NCI-H1417 (cell line): Measurements from ENCODE around the gene TBC1D3B.
"Not testable (repeated sequence)": the region's sequence is repeated elsewhere in the genome, so short reads cannot be mapped to it uniquely, and the experiment has no call there.

Experiments
- DNase-seq, 3 experiments: peaks; one replicate each; lab custom pipeline; 2025; lab: John Stamatoyannopoulos, UW

TBC1D3B gene

DNA sequence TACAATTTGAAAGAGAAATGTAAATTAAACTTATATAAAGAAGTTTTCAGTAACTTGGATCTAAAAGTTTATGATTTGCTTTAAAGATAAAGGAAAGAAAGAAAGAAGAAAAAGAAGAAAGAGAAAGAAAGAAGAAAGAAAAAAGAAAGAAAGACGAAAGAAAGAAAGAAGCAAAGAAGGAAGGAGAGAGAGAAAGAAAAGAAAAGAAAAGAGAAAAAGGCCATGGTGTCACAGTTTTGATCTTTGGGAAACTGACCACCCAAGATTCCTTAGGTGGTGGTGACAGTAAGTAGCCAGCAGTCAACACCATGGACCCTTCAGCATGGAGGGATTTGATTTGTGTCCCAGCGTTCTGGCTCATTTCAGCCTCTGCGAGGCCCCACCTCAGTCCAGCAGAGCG is 24.7 kb upstream of the TBC1D3B start:
- DNase-seq = not testable (repeated sequence)

DNA sequence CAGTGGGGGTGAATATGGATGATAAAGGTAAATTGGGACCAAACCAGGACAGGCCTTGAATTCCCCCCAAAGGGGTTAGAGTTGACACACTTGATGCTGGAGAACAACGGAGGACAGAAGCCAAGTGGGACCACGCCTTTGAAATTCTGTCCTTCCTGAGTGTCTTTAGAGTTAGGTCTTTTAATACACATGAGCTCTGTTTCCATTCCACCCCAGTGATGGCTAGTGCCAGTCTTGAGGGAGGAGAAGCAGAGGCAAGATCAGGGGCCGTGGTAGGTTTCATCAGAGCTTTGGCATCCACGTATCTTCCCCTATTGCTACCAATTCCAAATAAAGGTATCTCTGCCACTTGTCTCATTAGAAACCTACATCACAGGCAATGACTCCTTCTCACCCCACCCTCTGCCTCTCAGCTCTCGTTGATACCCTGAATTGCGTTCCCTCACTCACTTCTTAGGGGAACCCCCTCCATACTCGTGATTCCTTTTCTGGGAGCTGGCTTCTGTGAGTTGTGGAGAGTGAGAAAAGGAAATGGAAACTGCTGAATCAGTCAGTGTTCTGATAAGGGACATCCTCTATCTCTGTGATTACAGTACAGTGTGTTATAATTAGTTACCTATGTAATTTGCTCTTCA is 22.5 kb upstream of the TBC1D3B start:
- no peak for DNase-seq

DNA sequence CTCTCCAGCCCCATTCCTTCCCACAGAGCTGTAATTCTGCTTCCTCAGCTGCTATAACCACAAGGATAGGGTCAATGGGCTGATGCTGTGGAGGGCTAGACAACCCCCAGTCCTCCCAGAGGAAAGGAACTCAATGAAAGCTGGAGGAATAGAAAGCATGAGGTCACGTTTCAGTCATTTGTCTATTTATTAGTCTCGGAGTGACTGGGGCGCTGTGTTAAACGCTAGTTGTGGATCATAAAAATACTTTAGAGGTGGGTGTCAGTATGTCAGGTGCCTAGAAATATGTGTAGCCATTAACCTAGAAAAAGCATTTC is 20.9 kb upstream of the TBC1D3B start:
- DNase-seq = no peak

DNA sequence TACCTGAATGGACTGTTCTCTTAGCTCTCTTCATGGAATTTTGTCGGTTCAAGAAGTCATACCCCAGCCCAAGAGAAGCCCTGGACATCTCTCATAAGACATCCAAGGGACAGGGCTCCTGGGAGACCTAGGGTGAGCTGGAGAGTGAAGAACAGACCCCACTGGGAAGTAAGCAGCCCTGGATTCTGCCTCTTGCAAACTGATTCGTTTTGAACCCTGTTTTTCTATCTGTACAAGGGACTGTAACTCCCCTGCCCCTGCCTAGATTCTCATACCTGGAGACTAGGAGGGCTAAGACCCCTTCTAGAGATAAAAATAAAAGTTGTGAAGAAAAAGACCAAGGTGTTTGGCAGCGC is 19.7 kb upstream of the TBC1D3B start:
- no peak for DNase-seq

DNA sequence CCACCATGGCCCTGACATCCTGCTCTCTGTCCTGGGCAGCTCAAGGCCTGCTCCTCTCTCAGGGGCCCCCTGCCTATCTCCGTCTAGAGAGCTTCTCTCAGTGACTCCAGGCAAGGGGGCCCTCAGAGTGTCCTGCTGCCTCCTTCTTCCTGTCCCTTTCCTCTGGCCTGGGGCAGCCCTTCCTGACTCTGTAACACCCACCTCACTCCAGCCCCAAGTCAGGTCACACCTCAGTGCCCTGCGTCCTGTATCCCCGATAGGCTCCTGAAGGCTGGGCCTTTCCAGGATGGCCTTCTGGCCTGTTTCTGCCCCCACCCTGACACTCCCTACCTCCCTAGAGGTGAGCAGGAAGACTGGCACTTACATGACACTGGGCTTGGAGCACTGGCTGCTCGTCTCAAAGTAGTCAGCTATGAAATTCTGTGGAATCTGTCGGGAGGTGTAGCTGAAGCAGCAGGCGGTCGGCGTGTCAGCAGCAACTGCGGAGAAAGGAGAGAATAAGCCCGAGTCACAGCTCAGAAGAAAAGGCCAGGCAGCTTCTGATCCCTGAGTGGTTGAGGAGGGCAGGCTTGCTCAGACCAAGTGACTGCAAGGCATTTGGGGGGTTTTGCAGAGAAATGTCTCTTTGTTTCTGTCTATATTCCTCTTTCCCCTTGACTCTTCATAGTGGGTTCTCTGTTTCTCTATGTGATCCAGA is 19.1 kb upstream of the TBC1D3B start:
- no peak for DNase-seq

DNA sequence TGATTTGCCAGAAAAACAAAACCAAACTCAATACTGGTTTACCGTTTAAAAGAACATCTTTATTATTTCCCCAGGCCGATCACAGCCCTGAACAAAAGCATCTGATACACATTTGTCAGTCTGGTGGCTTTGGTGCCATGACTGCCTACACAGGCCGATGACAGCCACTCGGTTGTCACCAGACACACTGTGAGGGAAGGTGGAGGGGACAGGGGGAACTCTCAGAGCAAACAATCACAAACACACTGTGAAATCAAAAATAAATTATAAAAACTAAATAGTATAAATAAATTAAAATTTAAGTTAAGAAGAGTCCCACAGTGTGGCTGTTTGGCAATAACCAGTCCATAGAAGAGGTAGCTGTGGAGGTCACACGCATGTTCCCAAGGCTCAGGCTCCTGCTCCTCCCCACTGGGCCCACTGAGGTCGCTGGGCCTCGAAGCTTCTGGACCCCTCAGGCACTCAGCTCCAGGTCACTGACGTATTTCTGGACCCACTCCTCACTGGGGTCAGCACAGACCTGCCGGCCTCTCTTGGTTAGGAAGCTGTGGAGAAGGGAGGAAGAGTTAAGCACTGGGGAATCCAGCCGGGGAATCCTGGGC is 18.5 kb upstream of the TBC1D3B start:
- not testable (repeated sequence) for DNase-seq

DNA sequence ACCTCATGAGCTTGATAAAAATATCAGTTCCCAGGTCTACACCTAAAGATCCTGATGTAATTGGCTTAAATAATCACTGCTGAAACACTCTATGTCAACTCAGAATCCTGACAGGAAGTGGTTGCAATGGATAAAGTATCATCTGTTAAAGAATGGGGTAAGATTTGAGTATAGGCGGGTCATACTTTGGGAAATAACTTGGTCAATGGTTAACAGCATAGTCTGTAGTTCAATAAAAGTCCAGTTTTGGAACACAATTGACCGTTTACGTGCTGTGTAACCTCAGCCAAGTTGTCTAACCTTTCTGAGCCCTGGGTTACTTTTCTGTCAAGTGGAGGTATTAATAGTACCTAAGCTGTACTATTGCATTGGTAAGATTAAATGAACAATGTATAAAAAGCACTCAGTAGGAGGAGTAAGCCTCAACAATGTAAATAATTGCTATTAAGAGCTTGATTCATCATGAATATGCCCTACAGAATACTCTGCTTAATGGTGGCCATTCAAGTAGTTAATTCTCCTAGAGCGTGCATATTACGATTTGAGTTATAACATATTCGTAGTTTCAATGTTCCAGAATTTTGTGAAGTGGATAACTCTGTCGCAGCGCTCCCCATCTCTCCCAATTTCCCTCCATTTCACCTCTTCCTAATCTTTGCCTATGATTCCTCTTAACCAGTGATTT is 17.9 kb upstream of the TBC1D3B start:
- not testable (repeated sequence) for DNase-seq

DNA sequence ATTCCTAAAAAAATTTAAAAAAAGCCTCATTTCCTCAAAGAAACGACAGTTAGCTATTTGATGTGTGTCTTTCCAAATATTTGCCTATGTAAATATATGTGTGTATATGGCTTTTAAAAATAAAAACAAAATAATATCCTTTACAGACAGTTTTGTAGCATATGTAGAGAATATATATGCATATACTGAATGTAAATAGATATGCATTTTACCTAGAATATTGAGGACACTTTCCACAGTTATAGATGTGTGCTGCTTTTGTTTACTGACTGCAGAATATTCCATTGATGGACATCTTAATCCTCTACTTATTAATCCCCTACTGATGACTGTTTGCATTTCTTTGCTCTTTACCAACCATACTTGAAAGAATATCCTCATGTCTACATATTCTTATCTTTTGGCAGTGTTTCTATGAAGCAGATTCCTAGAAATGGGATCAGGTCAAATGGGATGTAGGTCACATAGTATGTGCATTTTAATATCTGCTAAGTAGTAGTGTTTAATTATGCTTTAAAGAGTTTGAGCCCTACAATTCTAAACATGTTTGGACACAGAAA is 16.9 kb upstream of the TBC1D3B start:
- no peak for DNase-seq

DNA sequence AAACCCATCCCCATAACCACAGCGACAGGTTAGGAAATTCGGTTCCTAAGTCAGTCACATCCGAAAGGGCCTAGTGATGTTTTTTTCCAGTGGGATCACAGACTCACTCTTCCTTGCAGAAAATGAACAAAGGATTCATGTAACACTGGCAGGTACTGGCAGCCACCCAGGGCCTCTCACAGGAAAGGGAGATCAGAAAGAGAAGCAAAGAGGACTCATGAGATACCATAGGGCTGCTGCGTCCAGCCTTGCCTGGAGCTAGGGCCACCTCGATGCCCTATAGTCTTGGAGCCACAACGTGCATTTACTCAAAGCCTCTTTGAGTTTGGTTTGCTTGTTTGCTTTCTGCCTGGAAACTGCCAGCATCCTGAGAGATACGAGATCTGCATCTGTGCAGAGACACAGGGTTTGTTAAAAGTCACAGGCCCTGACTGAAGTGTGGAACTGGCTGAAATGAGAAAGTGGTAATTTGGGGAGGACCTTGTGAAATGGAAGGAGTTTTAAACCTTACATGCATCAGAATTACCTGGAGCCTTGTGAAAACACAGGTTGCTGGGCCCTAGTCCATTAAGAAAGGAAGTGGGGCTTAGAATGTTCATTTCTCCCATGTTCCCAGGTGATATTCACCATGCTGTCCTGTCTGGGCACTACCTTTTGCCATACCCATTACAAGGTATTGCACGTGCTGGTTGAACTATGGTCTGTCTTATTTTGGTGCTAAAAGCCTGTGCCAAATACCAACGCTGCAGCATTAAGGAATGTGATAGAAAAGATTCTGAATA is 14.3 kb upstream of the TBC1D3B start:
- not testable (repeated sequence) for DNase-seq

DNA sequence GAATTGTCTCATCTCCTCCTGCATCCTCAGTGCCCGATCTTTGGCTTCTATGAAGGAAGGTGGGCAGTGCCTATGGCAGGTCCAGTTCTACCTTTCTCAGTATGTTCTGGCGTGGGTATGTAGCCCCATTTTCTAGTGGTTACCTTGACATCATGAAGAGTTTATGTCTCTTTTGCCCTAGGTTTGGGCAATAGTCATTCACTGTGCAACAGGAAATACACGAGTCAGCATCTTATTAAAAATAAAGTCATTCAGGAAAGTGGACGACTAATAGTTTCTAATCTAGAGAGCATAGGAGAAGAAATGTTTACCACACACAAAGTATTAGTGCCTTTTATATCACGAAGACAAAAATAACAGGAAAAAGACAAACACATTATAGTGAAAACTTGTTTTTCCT is 13.6 kb upstream of the TBC1D3B start:
- DNase-seq = not testable (repeated sequence)

DNA sequence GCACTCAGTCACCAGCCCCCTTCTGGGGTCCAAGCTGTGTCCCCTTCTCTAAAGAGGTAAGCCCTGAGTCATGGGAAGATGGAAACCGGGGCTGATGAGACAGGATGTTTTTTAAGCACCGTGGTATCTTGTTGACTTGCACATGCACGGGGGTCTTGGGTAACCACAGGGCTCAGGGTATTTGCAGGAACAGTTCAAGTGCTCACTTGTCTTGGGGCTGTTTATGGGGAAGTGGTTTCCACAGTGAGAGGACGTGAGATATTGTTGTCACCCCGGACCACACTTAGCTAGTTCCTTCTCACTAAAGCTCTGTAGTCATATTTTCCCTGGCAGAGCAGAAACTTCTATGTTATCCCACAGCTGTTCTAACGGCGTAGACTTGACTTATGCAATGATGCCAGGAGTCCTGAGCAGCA is 12.5 kb upstream of the TBC1D3B start:
- no peak for DNase-seq

DNA sequence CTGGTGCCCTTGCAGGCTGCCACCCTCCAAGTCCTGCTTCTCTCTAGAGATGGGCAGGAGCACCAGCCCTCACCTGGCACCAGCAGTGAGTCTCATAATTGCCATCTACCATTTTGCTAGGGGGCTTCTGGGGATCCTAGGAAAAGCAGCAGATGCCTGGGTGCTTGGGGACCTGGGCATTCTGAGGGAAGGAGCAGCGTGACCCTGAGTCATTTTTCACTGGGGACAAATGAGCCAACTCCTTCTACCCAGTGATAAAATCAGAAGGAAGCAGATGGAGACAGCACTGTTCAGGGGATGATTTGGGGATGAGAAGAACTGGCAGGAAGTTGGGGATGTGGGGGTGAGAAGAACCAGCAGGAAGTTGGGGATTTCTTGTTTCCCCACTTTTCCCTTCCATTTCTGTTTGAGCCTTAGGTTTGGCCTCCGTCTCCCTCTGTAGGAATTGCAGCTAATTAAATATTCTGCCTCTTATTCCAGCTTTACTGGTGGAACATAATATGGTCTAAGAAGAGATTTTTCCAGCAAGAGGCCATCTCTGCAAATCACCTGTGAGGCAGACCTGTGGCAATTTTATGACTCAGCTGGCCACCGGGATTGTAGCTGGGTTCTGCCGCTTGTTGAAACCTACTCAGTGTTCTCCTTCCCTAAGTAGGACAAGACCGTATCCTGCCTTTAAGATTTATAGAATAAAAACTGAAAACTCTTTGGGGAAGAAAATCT is 11.7 kb upstream of the TBC1D3B start:
- DNase-seq = not testable (repeated sequence)

DNA sequence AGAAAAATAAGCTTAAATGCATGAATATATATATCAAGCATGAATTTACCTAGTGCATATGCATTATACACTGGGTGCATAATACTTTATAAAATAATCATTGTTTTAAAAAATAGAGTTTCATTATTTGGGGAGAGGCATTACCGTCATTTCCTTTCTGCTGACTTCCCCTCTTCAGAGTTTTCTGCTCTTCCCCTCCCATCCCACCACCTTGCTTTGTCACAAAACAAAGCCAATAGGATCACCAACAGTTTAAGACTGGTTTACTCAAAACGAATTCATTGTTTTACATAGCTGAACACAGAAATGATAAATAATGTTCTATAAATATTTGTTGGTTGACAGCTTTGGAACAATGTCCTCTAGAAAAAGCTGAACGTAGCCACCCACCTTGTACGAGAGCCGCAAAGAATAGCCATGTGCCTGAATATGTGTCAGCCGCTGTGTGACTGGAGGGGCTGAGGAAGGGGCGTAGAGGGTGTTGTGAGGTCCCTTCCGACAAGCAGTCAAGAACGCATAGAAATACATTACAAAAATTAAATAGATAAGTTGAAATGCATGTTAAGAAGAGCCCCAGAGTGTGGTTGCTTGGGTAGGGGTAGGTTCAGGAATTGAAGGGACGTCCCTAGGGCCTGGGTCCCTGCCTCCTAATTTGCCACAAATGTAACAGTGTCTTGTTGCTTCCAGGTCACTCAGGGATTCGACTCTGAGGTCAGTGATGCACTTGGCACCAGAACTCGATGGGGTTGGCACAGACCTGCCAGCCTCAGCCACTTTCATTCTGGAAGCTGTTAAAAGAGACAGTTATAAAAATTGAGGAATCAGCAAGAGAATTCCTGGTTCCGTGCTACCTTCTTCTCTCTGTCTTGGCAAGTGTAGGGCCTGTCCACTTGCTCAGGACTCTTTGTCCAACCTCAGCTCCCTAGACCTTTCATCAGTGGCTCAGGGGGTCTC is 10.7 kb upstream of the TBC1D3B start:
- DNase-seq = not testable (repeated sequence)

DNA sequence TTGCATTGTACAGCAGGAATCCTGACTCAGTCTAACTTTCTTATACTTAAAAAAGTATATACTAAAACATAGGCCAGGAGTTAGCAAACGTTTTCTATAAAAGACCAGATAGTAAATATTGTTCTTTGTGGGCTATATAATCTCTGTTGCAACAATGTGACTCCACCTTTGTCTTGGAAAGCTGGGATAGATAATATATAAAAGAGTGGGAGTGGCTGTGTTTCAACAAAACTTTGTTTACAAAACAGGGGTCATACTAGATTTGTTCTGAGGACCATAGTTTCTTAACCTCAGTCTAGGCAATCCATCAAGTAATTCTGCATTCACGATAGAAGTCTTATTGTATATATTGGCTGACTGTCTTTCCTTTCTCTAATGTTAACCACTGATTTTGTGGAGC is 9.0 kb upstream of the TBC1D3B start:
- DNase-seq = no peak

DNA sequence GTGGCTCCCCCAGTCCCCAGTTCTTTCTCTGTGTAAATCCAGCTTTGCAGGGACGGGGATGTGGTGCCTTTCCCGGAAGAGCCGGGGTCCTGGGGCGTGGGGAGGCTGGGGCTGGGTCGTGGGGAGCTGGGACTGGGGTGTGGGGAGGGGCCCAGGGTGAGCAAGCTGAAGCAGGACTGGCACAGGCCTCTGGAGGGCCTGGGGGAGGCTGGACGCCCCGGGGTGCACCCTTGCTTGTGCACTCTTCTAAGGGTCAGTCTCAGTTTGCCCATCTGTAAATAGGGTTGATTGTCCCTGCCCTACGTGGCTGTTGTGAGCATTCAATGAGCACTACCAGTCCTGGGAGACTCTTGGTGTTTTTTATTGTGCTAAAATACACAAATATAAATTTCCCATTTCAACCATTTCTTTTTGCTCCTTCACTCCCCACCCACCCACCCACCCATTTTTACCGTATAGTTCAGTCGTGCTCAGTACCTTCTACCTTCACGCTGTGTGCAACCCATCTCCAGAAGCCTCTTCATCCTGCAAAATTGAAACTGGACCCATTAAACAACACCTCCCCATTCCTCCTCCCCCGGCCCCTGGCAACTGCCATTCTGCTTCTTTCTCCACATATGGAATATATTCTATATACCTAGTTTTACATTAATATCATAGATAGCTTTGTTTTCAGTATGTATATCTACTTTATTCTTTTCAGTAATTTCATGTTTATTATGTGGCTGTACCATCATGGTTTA is 7.8 kb upstream of the TBC1D3B start:
- DNase-seq = no peak

DNA sequence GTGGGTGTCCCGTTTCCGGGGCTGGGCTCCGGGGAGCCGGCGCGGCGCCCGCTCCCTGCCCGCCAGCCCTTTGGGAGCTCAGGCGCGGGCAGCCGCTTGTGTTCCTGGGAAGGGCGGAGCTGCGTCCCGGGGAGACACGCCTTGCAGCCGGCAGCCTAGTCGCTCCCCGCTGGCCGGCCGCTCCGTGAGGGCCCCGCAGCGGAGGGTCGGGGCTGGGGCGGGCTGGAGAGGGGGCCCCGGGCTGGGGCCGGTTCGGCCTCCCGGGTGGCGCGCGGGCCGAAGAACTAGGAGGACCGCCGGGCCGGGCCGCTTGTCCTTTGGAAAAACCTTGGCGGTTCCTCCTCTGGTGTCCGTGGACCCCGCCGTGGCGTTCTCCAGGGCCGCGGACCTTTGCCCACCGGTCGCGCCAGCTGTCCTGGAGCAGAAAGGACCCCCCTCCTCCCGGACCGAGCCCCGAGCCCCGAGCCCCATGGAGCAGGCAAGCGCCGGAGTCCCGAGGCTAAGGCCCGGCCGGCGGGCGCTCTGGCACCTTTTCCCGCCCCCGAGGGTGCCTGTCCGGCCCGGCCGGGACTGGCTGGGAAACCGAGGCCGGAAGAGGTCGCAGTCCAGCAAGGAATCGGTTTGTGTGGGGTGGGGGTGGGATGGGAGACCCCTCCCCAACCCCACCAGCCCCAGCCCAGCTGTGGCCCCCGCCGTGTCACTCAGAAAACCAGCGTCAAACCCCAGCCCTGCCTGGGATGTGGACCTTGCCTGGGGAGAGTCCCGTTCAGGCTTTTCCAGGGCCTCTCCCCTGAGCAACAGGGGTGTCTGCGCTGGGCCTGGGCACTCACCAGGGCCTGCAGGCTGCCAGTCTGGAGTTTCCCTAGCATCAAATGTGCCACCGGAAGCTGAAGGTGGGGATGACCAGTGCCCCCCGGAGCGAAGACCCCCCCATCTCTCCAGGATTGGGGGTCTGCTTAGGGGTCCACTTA is 6.8 kb upstream of the TBC1D3B start:
- DNase-seq = peak in 1 of 3 experiments; percentile 58

DNA sequence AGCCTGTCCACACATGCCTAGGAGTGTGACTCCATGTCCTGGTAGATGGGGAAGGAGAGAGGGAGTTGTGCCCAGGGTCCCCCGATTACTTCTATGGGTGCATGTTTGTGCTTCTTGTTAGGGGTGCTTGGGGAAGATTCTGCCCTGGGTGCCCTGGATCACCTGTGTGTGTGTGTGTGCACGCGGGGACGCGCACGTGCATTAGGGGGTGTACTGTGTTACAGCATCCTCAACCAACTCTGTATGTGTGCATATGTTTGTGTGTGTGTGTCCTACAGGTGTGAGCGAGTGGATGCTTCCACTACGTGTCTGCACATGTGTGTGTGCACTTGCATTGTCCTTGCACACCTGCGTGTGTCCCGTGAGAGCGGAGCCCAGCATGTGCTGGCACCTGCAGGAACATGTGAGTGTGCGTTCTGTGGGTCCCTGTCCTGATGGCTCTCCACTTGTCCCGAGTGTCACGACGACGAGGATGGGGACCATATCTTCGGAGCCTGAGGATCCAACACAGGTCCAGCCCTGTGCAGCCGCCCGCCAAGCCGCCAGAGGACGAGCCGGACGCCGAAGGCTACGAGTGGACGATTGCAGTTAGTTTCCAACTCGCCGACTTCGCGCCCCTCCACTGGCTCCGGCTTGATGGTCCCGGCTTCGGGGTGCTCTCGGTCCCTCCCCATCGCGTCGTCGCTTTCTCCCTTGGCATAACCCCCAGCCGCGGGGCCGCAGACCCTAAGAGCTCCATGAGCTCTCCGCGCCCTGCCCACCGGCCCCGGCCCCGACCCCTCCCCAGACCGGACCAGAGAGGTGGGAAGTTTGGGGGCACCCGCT is 6.0 kb upstream of the TBC1D3B start:
- DNase-seq = no peak
